GM12891 (cell line): Measurements from ENCODE around the gene SUPT20H.
A peak's percentile ranks its signal among the peaks of the same experiment; 100 is the strongest.

Experiments
- DNase-seq: peaks from one replicate; pipeline ENCODE4 v3.0.0; 2011; ENCODE audit warnings: low spot score; ENCODE audit not compliant: insufficient read length
- FAIRE-seq: peaks from 2 replicates; lab custom pipeline; 2011; peaks lifted over from hg19 to GRCh38; lab: Jason Lieb, UNC
- PAX5 ChIP-seq: IDR thresholded peaks from 2 replicates; pipeline ENCODE4 v1.6.1; 2011; ENCODE audit warnings: low read length, moderate library complexity, mild to moderate bottlenecking; ENCODE audit not compliant: insufficient read depth, severe bottlenecking
- POLR2A ChIP-seq: IDR thresholded peaks from 2 replicates; pipeline ENCODE4 v1.6.1; 2011; ENCODE audit warnings: low read depth, low read length, control low read depth
- POLR2AphosphoS5 ChIP-seq: IDR thresholded peaks from 2 replicates; pipeline ENCODE4 v1.6.1; 2011; ENCODE audit warnings: low read depth, low read length, control low read depth
- POU2F2 ChIP-seq: IDR thresholded peaks from 2 replicates; pipeline ENCODE4 v1.6.1; 2011; ENCODE audit warnings: low read depth, mild to moderate bottlenecking, control low read depth, low read length, moderate library complexity
- SPI1 ChIP-seq: IDR thresholded peaks from 2 replicates; pipeline ENCODE4 v1.6.1; 2011; ENCODE audit warnings: low read depth, low read length, control low read depth
- TAF1 ChIP-seq: IDR thresholded peaks from 2 replicates; pipeline ENCODE4 v1.6.1; 2011; ENCODE audit warnings: low read depth, low read length, control low read depth

SUPT20H gene

DNA sequence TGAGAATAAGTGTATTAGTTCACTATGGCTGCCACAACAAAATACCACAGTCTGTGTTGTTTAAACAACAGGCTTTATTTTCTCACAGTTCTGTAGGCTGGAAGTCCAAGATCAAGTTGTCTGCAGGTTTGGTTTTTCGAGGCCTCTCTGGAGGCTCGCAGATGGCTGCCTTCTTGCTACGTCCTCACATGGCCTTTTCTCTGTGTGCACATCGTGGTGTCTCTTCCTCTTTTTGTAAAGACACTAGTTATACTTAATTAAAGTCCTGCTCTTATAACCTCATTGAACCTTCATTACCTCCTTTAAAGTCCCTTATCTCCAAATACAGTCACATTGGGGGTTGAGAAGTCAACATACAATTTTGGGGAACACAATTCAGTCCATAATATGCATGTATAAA is 35.4 kb upstream of the SUPT20H start:
- TF ChIP-seq SPI1 (peak; percentile 11; the same call in 1 of the 2 replicates), POLR2A (no peak), PAX5 (no peak)
- no peak for FAIRE-seq
- DNase-seq: no peak

DNA sequence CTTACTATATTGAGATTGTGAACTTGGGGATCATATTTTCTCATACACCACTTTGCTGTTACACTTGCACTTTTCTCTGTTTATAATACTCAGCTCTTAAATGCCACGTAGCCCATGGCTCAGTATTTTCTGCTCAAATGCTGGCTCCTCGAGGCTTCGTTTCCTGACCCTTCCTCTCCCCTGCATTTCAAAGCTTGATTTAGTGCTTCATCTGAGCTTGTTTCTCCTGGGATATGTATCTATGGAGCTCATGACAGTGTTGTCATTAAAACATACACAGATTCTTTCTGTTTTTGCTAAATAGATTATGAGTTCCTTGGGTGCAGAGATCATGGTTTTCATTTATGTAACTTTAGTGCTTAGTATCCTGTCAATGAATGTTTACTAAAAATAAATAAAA is 34.6 kb upstream of the SUPT20H start:
- no peak for TF ChIP-seq TAF1
- no peak for TF ChIP-seq PAX5
- no peak for TF ChIP-seq POU2F2
- FAIRE-seq: no peak
- DNase-seq: no peak

DNA sequence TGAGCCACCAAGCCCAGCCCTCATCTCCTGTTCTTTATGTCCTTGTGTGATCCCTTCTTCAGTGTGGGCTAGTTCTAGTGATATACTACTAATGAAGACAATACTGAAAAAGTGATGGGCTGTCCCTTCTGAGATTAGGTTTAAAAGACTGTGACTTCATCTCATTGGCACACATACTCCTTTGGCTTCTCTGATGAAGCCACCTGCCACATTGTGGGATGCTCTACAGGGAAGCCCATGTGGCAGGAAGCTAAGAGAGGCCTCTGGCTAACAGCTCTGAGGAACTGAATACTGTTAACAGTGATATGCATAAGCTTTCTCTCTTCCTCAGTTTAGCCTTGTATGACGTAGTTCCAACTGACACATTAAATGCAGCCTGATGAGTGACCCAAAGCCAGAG is 32.3 kb upstream of the SUPT20H start:
- FAIRE-seq (no peak), DNase-seq (no peak)
- TF ChIP-seq SPI1 (no peak), POLR2AphosphoS5 (no peak), POU2F2 (no peak), POLR2A (no peak), TAF1 (no peak), PAX5 (no peak)

DNA sequence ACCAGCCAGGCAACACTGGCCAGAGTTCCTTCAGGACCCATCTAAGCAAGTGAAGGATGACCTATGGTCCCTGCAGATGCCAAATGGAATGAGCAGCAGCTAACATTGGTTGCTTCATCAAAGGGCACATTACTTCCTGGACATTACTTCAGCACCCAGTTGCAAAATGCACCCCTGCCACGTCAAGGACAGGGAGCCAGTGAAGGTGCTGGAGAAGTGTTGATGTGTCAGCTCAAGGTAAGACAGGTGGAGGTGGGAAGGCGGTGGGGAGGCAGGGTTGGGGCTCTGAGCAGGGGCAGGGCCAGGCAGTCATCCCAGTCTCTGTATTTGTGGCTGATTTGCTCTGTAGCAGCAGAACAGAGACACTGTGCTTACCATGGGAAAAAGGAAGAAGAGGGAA is 31.4 kb upstream of the SUPT20H start:
- no peak for FAIRE-seq
- no peak for DNase-seq
- TF ChIP-seq POLR2AphosphoS5 (no peak), POLR2A (no peak), SPI1 (no peak), TAF1 (no peak), PAX5 (no peak), POU2F2 (no peak)

DNA sequence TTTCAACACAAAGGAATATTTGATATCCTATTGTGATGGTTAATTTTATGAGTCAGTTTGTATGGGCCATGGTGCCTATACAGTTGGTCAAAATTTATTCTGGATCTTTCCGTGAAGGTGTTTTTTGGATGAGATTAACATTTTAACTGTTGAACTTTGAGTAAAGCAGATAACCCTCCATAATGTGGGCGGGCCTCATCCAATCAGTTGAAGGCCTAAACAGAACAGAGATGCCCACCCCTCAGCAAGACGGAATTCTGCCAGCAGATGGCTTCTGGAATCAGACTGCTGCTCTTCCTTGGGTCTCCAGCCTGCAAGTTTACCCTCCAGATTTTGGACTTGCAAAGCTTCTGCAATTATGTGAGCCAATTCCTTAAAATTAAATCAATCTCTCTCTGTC is 30.0 kb upstream of the SUPT20H start:
- DNase-seq (no peak), FAIRE-seq (no peak)
- TF ChIP-seq POLR2AphosphoS5 (no peak), POLR2A (no peak), SPI1 (no peak), PAX5 (no peak), TAF1 (no peak), POU2F2 (no peak)

DNA sequence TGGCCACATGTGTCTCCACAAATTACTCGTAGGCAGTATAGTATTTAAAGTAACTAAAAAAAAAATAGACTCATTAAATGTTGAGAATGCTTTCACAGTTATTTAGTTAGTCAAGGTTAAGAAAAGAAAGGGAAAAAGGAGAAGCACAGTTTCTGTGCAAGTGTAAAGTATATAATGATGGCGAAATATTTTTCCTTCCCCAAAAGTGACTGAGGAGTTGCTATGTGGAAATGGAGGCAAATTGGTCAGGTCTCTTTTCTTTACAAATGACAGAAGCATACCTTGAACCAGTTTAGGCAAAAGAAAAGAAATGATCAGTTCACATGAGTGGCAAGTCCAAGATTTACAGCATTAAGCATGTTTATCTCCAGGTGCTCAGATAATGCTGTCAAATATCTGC is 28.0 kb upstream of the SUPT20H start:
- FAIRE-seq: no peak
- TF ChIP-seq SPI1 (no peak), POLR2AphosphoS5 (no peak), POLR2A (no peak), POU2F2 (no peak), PAX5 (no peak), TAF1 (no peak)

DNA sequence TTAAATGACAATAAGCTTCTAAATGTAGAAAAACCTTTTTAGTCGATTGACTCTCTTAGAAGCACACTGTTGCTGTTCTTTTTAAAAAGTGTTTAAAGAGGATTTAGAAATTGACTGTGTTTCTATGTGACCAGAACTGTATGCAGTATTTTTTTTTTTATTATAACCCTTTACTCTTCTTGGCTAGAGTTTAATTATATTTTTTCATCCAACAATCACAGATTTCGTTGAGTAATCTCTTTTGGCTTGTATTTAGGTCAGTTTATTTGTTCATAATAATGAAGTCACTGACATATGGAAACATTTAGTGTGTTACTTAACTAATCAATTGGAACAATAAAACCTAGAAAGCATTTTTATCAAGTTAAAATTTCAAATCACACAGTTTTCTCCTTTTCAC is 26.1 kb upstream of the SUPT20H start:
- no peak for DNase-seq
- TF ChIP-seq TAF1 (no peak), POLR2A (no peak), POLR2AphosphoS5 (no peak), POU2F2 (no peak)
- no peak for FAIRE-seq

More for the DNA sequence above, 28.0 kb upstream of the SUPT20H start:
- DNase-seq: no peak

DNA sequence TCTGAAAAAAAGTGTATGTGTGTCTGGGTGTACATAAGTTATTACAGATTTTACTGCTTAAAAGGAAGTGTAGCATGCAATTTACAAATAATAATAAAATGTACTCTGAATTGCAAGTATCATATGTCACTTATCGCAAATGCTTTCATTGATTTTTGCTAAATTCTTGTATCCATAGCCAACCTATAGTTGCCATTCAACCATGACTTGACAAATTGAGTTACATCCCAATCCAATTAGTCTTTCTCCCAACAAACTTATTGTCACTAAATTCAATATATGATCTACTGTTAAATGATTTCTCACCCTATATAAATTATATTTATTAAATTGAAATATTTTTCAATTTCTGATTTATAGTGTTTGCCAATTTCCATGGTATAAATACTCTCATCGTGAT is 17.3 kb upstream of the SUPT20H start:
- TF ChIP-seq TAF1: no peak
- no peak for TF ChIP-seq POLR2A
- TF ChIP-seq POU2F2: no peak
- TF ChIP-seq PAX5: no peak
- TF ChIP-seq SPI1: no peak
- TF ChIP-seq POLR2AphosphoS5: no peak
- DNase-seq: no peak
- no peak for FAIRE-seq

DNA sequence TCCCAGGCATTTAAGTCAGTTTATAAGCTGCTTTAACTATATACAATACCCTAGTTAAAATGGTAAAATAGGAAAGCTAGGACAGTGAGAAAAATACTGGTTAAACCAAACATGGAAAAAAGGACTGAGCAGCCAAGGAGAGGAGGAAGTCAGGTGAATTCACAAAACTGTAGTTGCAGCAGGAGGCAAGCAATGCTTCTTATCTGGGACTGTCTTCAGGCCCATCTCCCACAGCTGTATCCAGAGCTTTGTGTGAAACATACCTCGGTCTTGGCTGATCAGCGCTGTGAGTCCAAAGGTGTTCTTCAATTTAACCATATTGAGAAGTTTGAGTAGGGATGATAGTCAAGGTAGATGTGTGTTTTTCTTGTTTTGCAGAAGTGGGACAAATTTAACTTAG is 15.7 kb upstream of the SUPT20H start:
- FAIRE-seq: no peak
- DNase-seq: no peak
- no peak for TF ChIP-seq TAF1
- no peak for TF ChIP-seq PAX5
- no peak for TF ChIP-seq POU2F2
- TF ChIP-seq POLR2A: no peak
- TF ChIP-seq POLR2AphosphoS5: no peak
- TF ChIP-seq SPI1: no peak

DNA sequence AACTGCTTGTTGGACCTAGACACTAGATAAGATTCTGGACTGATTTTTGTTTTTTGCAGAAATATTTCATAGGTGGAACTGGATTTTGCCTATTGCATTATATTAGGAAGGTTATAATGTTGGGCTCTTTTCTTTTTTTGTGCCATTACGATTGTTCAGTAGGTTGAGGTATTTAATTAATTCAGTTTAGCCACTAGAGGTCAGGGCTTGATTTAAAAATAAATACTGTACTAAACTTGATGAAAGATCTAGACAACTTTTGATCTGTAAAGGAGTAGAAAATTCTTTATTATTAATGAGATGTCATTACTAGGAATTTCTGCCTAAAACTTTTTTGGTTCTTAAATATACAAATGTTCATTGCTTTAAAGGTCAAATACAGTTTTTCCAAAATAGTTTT is 15.2 kb upstream of the SUPT20H start:
- DNase-seq: no peak
- no peak for FAIRE-seq
- TF ChIP-seq POLR2AphosphoS5 (no peak), SPI1 (no peak), POU2F2 (no peak), TAF1 (no peak), POLR2A (no peak), PAX5 (no peak)
